ENCODE results near the gene PER3. TPM values are rescaled to one million over a fixed set of nuclear protein-coding genes. Genes with fewer than 3 reads are reported as not detected.

PER3 gene
- total and polyA plus RNA-seq, 7 experiments from 2014 or later = 2.2 to 10.4 (median 4.6) TPM

DNA sequence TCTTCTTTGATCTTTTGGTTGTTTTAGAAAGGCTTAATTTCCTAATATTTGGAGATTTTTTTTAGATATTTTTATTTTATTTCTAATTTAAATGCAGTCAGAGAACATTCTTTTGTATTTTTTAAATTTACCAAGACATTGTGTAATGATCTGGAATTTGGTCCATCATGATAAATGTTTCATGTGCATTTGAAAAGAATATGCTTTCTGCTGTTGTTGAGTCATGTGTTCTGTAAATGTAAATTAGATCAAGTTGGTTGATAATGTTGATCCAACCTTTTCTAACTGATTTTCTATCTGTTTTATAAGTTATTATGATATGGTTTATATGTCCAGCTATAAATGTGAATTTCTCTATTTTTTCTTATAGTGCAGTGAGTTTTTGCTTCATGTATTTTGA, 48.9 kb downstream of the PER3 start:
- H3K9me3 Mint-ChIP-seq = peaks cover 0 to 8% (median 0%) of the 10 kb centered on the region in 11 donors
- H3K27me3 ChIP-seq (ENCODE audit: control insufficient read depth in 2 of 2, insufficient read depth in 2 of 2, low read length in 2 of 2) = no peaks in the 10 kb centered on the region
- no peaks in the 10 kb centered on the region for H3K27me3 Mint-ChIP-seq
- no peaks in the 10 kb centered on the region for H3K9me3 ChIP-seq (ENCODE audit: control insufficient read depth in 2 of 3, low read length in 3 of 3)
- peaks cover 0 to 40% (median 0%) of the 10 kb centered on the region in 3 experiments for H3K36me3 ChIP-seq (ENCODE audit: control insufficient read depth in 2 of 3, insufficient read depth in 3 of 3, low read length in 3 of 3)
- H3K4me3 ChIP-seq (ENCODE audit: low read length) = no peak overlapping the region
- ATAC-seq = no peak
- H3K27ac Mint-ChIP-seq = no peak overlapping the region
- H3K4me1 ChIP-seq (ENCODE audit: control insufficient read depth in 2 of 2, insufficient read depth in 2 of 2, low read length in 2 of 2) = no peaks in the 10 kb centered on the region
- CTCF ChIA-PET = no interaction called here
- peaks cover 14 to 45% (median 32%) of the 10 kb centered on the region in 5 donors for H3K36me3 Mint-ChIP-seq
- H3K4me3 Mint-ChIP-seq = no peak overlapping the region
- DNase-seq = no peak
- POLR2A ChIA-PET = no interaction called here
- peaks cover 0 to 6% (median under 1%) of the 10 kb centered on the region in 7 donors for H3K4me1 Mint-ChIP-seq
- H3K27ac ChIP-seq (ENCODE audit: low read depth, low read length) = no peak overlapping the region
- intact Hi-C loops (cut with micrococcal nuclease) = no loop called here

GRCh38 chr1:7838714-7839113, 54.6 kb downstream of the PER3 start:
- peaks cover 4 to 31% (median 11%) of the 10 kb centered on the region in 11 donors for H3K9me3 Mint-ChIP-seq
- DNase-seq (no peak), ATAC-seq (no peak)
- H3K27me3 Mint-ChIP-seq = no peaks in the 10 kb centered on the region
- POLR2A ChIA-PET = no interaction called here
- CTCF ChIA-PET = no interaction called here
- intact Hi-C loops (cut with micrococcal nuclease) = no loop called here
- Histone ChIP-seq H3K27me3 (ENCODE audit: control insufficient read depth in 2 of 2, insufficient read depth in 2 of 2, low read length in 2 of 2) (no peaks in the 10 kb centered on the region), H3K36me3 (ENCODE audit: control insufficient read depth in 2 of 3, insufficient read depth in 3 of 3, low read length in 3 of 3) (peaks cover 0 to 40% (median 6%) of the 10 kb centered on the region in 3 experiments), H3K4me3 (ENCODE audit: low read length) (no peak overlapping the region), H3K27ac (ENCODE audit: low read depth, low read length) (no peak overlapping the region), H3K9me3 (ENCODE audit: control insufficient read depth in 2 of 3, low read length in 3 of 3) (no peaks in the 10 kb centered on the region), H3K4me1 (ENCODE audit: control insufficient read depth in 2 of 2, insufficient read depth in 2 of 2, low read length in 2 of 2) (no peaks in the 10 kb centered on the region)
- no peak overlapping the region for H3K4me3 Mint-ChIP-seq
- peaks cover 28 to 72% (median 64%) of the 10 kb centered on the region in 5 donors for H3K36me3 Mint-ChIP-seq
- no peak overlapping the region for H3K27ac Mint-ChIP-seq
- no peaks in the 10 kb centered on the region for H3K4me1 Mint-ChIP-seq

DNA sequence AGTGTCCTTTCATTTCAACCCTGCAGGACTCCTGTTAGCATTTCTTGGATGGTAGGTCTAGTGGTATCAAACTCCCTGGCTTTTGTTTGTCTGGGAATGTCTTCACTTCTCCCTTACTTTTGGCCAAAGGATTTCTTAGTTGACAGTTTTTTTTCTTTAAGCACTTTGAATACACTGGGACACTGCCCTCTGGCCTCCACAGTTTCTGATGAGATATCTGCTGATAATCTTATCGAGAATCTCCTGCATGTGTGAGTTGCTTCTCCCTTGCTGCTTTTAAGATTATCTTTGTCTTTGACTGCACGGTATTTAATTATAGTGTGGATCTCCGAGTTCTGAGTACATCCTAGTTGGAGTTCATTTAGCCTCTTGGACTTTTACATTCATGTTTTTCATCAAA, 55.4 kb downstream of the PER3 start:
- CTCF ChIA-PET = no interaction called here
- no peak overlapping the region for H3K4me3 Mint-ChIP-seq
- Histone ChIP-seq H3K27me3 (ENCODE audit: control insufficient read depth in 2 of 2, insufficient read depth in 2 of 2, low read length in 2 of 2) (no peaks in the 10 kb centered on the region), H3K27ac (ENCODE audit: low read depth, low read length) (no peak overlapping the region), H3K9me3 (ENCODE audit: control insufficient read depth in 2 of 3, low read length in 3 of 3) (no peaks in the 10 kb centered on the region), H3K4me3 (ENCODE audit: low read length) (no peak overlapping the region), H3K36me3 (ENCODE audit: control insufficient read depth in 2 of 3, insufficient read depth in 3 of 3, low read length in 3 of 3) (peaks cover 0 to 45% (median 6%) of the 10 kb centered on the region in 3 experiments), H3K4me1 (ENCODE audit: control insufficient read depth in 2 of 2, insufficient read depth in 2 of 2, low read length in 2 of 2) (no peaks in the 10 kb centered on the region)
- no peak overlapping the region for H3K27ac Mint-ChIP-seq
- no peak for DNase-seq
- H3K9me3 Mint-ChIP-seq = peaks cover 4 to 31% (median 11%) of the 10 kb centered on the region in 11 donors
- ATAC-seq = no peak
- no peaks in the 10 kb centered on the region for H3K4me1 Mint-ChIP-seq
- intact Hi-C loops (cut with micrococcal nuclease) = no loop called here
- no peaks in the 10 kb centered on the region for H3K27me3 Mint-ChIP-seq
- POLR2A ChIA-PET = no interaction called here
- peaks cover 34 to 72% (median 64%) of the 10 kb centered on the region in 5 donors for H3K36me3 Mint-ChIP-seq

GRCh38 chr1:7842517-7842916, 58.4 kb downstream of the PER3 start:
- Mint-ChIP-seq H3K27ac (no peak overlapping the region), H3K4me3 (no peak overlapping the region), H3K27me3 (peaks cover 0 to 2% (median 0%) of the 10 kb centered on the region in 5 donors), H3K36me3 (peaks cover 22 to 49% (median 42%) of the 10 kb centered on the region in 5 donors), H3K4me1 (no peaks in the 10 kb centered on the region), H3K9me3 (peaks cover 4 to 28% (median 11%) of the 10 kb centered on the region in 11 donors)
- DNase-seq (no peak), ATAC-seq (no peak)
- intact Hi-C loops (cut with micrococcal nuclease) = no loop called here
- POLR2A ChIA-PET = no interaction called here
- H3K4me3 ChIP-seq (ENCODE audit: low read length) = no peak overlapping the region
- no peak overlapping the region for H3K27ac ChIP-seq (ENCODE audit: low read depth, low read length)
- CTCF ChIA-PET = no interaction called here
- no peaks in the 10 kb centered on the region for H3K9me3 ChIP-seq (ENCODE audit: control insufficient read depth in 2 of 3, low read length in 3 of 3)
- H3K4me1 ChIP-seq (ENCODE audit: control insufficient read depth in 2 of 2, insufficient read depth in 2 of 2, low read length in 2 of 2) = no peaks in the 10 kb centered on the region
- no peaks in the 10 kb centered on the region for H3K27me3 ChIP-seq (ENCODE audit: control insufficient read depth in 2 of 2, insufficient read depth in 2 of 2, low read length in 2 of 2)
- peaks cover 0 to 21% (median 6%) of the 10 kb centered on the region in 3 experiments for H3K36me3 ChIP-seq (ENCODE audit: control insufficient read depth in 2 of 3, insufficient read depth in 3 of 3, low read length in 3 of 3)

- Histone ChIP-seq H3K27ac (ENCODE audit: low read depth, low read length) (no peak overlapping the region), H3K9me3 (ENCODE audit: control insufficient read depth in 2 of 3, low read length in 3 of 3) (no peaks in the 10 kb centered on the region), H3K4me1 (ENCODE audit: control insufficient read depth in 2 of 2, insufficient read depth in 2 of 2, low read length in 2 of 2) (no peaks in the 10 kb centered on the region), H3K36me3 (ENCODE audit: control insufficient read depth in 2 of 3, insufficient read depth in 3 of 3, low read length in 3 of 3) (peaks cover 0 to 5% (median 0%) of the 10 kb centered on the region in 3 experiments), H3K4me3 (ENCODE audit: low read length) (no peak overlapping the region), H3K27me3 (ENCODE audit: control insufficient read depth in 2 of 2, insufficient read depth in 2 of 2, low read length in 2 of 2) (no peaks in the 10 kb centered on the region)
- DNase-seq (no peak), ATAC-seq (no peak)
- POLR2A ChIA-PET = no interaction called here
- H3K4me3 Mint-ChIP-seq = no peak overlapping the region
- H3K36me3 Mint-ChIP-seq = peaks cover 2 to 17% (median 11%) of the 10 kb centered on the region in 5 donors
- peaks cover 0 to 6% (median 2%) of the 10 kb centered on the region in 5 donors for H3K27me3 Mint-ChIP-seq
- H3K9me3 Mint-ChIP-seq = peaks cover 0 to 3% (median 0%) of the 10 kb centered on the region in 11 donors
- no peaks in the 10 kb centered on the region for H3K4me1 Mint-ChIP-seq
- CTCF ChIA-PET = no interaction called here
- intact Hi-C loops (cut with micrococcal nuclease) = no loop called here
- H3K27ac Mint-ChIP-seq = no peak overlapping the region
These were observed 61.7 kb downstream of the PER3 start for GRCh38 chr1:7845761-7846160.

DNA sequence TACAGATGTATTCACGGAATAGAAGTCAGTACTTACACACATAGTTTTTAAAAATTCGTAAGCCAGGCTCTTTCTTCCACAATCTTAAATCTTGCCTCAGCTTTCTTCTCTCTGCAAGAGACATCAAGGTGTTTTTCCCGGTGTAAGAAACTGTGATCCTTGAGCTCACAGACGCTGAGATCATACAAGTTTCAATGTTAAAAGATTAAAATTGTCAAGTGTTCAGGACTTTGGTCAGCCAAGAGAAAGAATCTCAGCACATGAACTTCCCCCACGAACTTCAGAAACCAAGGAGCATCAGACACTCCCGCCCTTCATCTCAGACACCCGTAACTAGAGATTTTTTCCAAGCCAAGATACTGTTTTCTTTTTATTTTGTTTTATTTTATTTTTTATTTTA, 62.6 kb downstream of the PER3 start:
- no peaks in the 10 kb centered on the region for H3K9me3 Mint-ChIP-seq
- ChIA-PET POLR2A (no interaction called here), CTCF (interaction anchor here (0.6 kb wide), 1 partner anchor 917 kb away, joined by 3 read pairs; no protein-coding TSS in a partner anchor)
- H3K4me3 Mint-ChIP-seq = no peak overlapping the region
- H3K27ac Mint-ChIP-seq = no peak overlapping the region
- no peaks in the 10 kb centered on the region for H3K4me1 Mint-ChIP-seq
- Histone ChIP-seq H3K27ac (ENCODE audit: low read depth, low read length) (no peak overlapping the region), H3K4me3 (ENCODE audit: low read length) (no peak overlapping the region), H3K36me3 (ENCODE audit: control insufficient read depth in 2 of 3, insufficient read depth in 3 of 3, low read length in 3 of 3) (peaks cover 0 to 5% (median 0%) of the 10 kb centered on the region in 3 experiments), H3K9me3 (ENCODE audit: control insufficient read depth in 2 of 3, low read length in 3 of 3) (no peaks in the 10 kb centered on the region), H3K27me3 (ENCODE audit: control insufficient read depth in 2 of 2, insufficient read depth in 2 of 2, low read length in 2 of 2) (no peaks in the 10 kb centered on the region), H3K4me1 (ENCODE audit: control insufficient read depth in 2 of 2, insufficient read depth in 2 of 2, low read length in 2 of 2) (no peaks in the 10 kb centered on the region)
- no peak for DNase-seq
- peaks cover 0 to 9% (median 5%) of the 10 kb centered on the region in 5 donors for H3K36me3 Mint-ChIP-seq
- ATAC-seq = no peak
- H3K27me3 Mint-ChIP-seq = peaks cover 0 to 10% (median 5%) of the 10 kb centered on the region in 5 donors
- intact Hi-C loops (cut with micrococcal nuclease) = no loop called here

DNA sequence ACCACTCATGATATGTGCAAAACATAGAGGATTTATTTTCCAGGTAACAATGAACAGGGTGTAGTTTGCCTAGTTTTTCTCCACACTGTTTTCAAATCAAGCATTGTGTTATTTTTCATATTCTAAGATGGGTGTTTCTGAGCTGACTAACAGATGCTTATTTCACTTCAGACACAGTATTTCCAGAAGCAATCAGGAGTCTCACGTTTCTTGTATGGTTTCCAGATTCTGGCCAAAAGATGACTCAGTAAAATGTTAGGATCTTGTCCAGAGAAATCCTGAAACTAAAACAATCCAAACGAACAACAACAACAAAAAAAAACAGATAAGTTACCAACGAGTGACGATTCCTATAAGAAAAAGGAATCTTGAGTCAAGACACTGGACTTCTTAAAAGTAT, 63.5 kb downstream of the PER3 start:
- no peak overlapping the region for H3K4me3 Mint-ChIP-seq
- ChIA-PET POLR2A (no interaction called here), CTCF (interaction anchor here (0.7 kb wide), 1 partner anchor 809 kb away, joined by 3 read pairs; no protein-coding TSS in a partner anchor)
- no peaks in the 10 kb centered on the region for H3K9me3 Mint-ChIP-seq
- Histone ChIP-seq H3K27me3 (ENCODE audit: control insufficient read depth in 2 of 2, insufficient read depth in 2 of 2, low read length in 2 of 2) (no peaks in the 10 kb centered on the region), H3K4me3 (ENCODE audit: low read length) (no peak overlapping the region), H3K4me1 (ENCODE audit: control insufficient read depth in 2 of 2, insufficient read depth in 2 of 2, low read length in 2 of 2) (no peaks in the 10 kb centered on the region), H3K36me3 (ENCODE audit: control insufficient read depth in 2 of 3, insufficient read depth in 3 of 3, low read length in 3 of 3) (peaks cover 0 to 5% (median 0%) of the 10 kb centered on the region in 3 experiments), H3K27ac (ENCODE audit: low read depth, low read length) (no peak overlapping the region), H3K9me3 (ENCODE audit: control insufficient read depth in 2 of 3, low read length in 3 of 3) (no peaks in the 10 kb centered on the region)
- intact Hi-C loops (cut with micrococcal nuclease) = no loop called here
- ATAC-seq (no peak), DNase-seq (no peak)
- H3K27me3 Mint-ChIP-seq = peaks cover 0 to 10% (median 6%) of the 10 kb centered on the region in 5 donors
- no peak overlapping the region for H3K27ac Mint-ChIP-seq
- H3K36me3 Mint-ChIP-seq = peaks cover 0 to 5% (median 2%) of the 10 kb centered on the region in 5 donors
- H3K4me1 Mint-ChIP-seq = no peaks in the 10 kb centered on the region
